WI38 (cell line): Measurements from ENCODE around the gene TOX3.

Experiments
- H3K4me3 ChIP-seq: 2 replicates; pipeline ENCODE4 v1.5.1; 2011; ENCODE audit warnings: low read depth, mild to moderate bottlenecking, control low read depth, low read length
- CTCF ChIP-seq: IDR thresholded peaks from 2 replicates; pipeline ENCODE4 v1.5.1; 2012; ENCODE audit warnings: low read depth, mild to moderate bottlenecking, control low read depth, low read length

The TOX3 gene

GRCh38 chr16:52491216-52491615 lies 55.7 kb downstream of the TOX3 start:
- no peak for TF ChIP-seq CTCF
- H3K4me3 ChIP-seq = no peak overlapping the region

- H3K4me3 ChIP-seq = no peak overlapping the region
- TF ChIP-seq CTCF = no peak
Measured at GRCh38 chr16:52489894-52490293, 57.0 kb downstream of the TOX3 start.

GRCh38 chr16:52488837-52489289 lies 58.1 kb downstream of the TOX3 start:
- TF ChIP-seq CTCF = no peak
- no peak overlapping the region for H3K4me3 ChIP-seq

- no peak overlapping the region for H3K4me3 ChIP-seq
- TF ChIP-seq CTCF = no peak
Measured at GRCh38 chr16:52487849-52488457, 59.0 kb downstream of the TOX3 start.

- no peak for TF ChIP-seq CTCF
- no peak overlapping the region for H3K4me3 ChIP-seq
Measured at GRCh38 chr16:52480237-52480636, 66.7 kb downstream of the TOX3 start.

GRCh38 chr16:52476111-52476510 lies 70.8 kb downstream of the TOX3 start:
- TF ChIP-seq CTCF = no peak
- no peak overlapping the region for H3K4me3 ChIP-seq

GRCh38 chr16:52474679-52475078 lies 72.3 kb downstream of the TOX3 start:
- TF ChIP-seq CTCF = no peak
- no peak overlapping the region for H3K4me3 ChIP-seq
